ENCODE measurements around the gene MYL6B.

Gene MYL6B

DNA sequence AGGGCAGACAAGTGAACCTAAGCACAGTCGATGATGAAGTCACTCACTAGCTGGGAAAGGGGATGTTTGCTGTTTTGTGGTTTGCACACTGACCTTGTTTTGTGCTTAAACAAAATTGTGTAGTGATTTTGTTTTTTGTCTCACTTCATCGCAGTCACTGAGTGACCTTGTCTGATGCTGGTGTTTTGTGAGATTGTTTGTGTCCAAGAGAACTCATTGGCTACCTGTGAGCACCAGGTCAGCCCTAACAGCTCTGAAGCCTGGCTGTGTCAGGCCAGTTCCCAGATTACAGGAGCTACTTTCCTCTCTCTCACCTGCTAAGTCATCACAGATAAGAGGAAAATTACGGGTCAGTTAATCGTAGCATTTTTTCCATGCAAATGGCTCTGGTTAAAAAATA is 28.3 kb upstream of the MYL6B start:
- DNase-seq: no peak

DNA sequence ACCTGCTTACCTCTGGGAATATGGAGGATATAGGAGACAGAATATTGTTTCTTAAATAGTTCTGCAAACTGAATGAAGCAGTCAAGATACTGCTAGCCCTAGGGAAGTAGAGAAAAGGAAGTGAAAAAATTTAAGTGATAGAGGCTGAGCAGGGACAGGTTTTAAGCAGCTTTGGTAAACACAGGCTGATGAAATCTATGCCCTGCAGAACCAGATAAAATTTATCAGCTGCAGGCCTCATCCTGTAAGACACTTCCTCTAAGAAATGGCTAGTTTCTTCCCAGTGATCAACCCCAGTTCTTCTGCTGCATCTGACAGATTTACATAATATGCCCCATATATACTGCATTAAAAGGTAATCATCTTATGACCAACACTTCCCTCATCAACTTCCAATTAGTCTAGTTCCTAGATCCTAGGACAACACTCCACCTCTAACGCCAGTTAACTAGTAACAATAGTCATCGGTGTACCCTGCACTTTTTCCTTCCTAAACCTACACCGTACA is 25.6 kb upstream of the MYL6B start:
- DNase-seq: no peak

DNA sequence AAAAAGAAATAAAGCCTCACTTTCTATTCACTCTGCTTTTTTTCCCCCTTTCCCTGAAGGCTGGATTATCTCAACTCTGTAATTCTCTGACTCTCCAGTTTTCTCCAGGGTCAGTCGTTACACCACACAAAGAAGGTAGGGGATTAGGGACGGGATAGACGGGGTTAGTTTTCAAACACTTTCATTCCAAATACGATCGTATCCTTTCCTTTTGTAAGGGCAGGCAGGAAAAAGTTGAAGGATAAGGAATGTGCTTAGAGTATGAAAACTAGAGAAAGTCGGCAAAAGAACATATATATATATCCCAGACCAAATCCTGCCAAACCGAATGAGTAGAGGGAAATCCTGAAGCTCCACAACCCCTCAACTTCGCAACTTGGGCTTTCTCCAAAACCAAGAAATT is 24.9 kb upstream of the MYL6B start:
- DNase-seq: no peak

- DNase-seq: peak; percentile 98
These were observed 24.3 kb upstream of the MYL6B start, which contains the start of gene ESYT1 for GRCh38 chr12:56127888-56128669. Gene ESYT1, plus strand, starts transcription at chr12:56128267. Its CDS starts 53 bp downstream, at chr12:56128320.

GRCh38 chr12:56128670-56129205 is 23.6 kb upstream of the MYL6B start:
- DNase-seq: peak; percentile 27

GRCh38 chr12:56129206-56129941 is 23.0 kb upstream of the MYL6B start:
- peak; percentile 66 for DNase-seq

DNA sequence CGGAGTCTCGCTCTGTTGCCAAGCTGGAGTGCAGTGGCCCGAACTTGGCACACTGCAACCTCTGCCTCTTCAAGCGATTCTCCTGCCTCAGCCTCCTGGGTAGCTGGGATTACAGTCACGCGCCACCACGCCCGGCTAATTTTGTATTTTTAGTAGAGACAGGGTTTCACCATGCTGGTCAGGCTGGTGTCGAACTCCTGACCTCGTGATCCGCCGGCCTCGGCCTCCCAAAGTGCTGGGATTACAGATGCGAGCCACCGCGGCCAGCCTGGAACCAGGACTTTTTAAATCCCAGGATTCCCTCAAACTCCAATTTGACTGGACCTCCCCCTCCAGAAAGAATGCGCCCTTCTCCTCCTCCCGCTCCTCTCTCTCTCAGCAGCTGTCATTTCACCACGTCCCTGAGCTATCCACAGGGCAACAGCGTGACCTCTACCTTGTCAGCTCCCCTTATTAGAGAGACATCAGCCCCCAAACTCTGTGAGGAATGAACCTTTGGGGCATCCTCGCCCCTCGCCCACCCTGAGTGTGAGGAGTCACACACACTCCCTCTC is 22.4 kb upstream of the MYL6B start:
- DNase-seq: no peak

- DNase-seq: no peak
These were observed 21.5 kb upstream of the MYL6B start for GRCh38 chr12:56130876-56131275.

DNA sequence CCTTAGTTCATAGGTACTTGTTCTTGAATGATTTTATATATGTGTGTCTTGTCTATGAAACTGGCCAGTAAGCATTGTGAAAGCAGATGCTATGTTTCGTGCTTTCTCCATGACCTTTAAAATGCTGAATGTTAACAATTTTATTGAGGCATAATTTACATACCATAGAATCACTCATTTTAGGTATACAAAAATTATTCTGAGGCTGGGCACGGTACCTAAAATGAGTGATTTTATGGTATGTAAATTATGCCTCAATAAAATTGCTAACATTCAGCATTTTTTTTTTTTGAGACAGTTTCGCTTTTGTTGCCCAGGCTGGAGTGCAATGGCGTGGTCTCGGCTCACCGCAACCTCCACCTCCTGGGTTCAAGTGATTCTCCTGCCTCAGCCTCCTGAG is 17.5 kb upstream of the MYL6B start:
- no peak for DNase-seq

DNA sequence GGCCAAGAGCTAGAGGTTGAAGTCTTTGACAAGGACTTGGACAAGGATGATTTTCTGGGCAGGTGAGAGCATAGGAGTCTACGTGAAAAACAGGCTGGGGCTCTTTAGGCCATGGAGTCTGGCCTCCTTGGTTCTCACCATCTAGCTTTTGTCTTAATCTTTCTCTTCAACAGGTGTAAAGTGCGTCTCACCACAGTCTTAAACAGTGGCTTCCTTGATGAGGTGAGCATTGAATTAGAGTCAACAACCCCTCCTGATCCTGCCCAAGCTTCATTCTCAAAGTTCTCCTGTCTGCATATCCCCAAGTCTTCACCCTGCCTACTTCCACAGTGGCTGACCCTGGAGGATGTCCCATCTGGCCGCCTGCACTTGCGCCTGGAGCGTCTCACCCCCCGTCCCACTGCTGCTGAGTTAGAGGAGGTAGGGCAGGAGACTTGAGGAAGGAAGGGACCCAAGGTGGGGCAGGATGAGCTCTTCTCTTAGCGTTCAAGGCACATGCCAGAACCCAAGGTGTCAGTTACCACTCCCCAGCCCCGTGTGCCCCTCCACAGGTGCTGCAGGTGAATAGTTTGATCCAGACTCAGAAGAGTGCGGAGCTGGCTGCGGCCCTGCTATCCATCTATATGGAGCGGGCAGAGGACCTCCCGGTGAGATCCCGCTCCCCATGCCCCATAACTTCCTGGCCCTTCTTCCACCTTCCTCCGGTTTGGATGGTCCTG is 14.4 kb upstream of the MYL6B start:
- no peak for DNase-seq

- no peak for DNase-seq
These were observed 10.2 kb upstream of the MYL6B start for GRCh38 chr12:56141946-56142784.

- DNase-seq: no peak
These were observed 9.2 kb upstream of the MYL6B start for GRCh38 chr12:56143217-56143616.

DNA sequence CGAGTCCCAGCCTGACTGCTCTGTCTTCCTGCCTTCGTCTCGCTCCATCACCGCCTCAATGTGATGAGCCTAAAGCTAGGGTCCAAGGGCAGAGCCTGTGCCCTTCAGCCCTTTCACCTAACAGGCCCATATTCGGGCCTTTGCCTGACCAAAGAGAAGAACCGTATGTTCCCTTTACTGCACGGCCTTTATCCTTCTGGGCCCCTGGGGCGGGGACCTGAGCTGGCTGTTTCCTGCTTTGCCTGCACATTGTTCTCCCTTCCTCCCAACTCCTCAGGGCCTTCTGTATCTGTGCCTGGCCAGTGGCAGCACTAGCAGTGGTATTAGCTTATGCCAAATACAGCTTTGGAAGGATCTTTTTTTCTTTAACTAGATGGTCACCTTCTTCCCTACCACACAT is 8.5 kb upstream of the MYL6B start:
- DNase-seq: no peak

GRCh38 chr12:56145217-56145616 is 7.2 kb upstream of the MYL6B start:
- DNase-seq: no peak

DNA sequence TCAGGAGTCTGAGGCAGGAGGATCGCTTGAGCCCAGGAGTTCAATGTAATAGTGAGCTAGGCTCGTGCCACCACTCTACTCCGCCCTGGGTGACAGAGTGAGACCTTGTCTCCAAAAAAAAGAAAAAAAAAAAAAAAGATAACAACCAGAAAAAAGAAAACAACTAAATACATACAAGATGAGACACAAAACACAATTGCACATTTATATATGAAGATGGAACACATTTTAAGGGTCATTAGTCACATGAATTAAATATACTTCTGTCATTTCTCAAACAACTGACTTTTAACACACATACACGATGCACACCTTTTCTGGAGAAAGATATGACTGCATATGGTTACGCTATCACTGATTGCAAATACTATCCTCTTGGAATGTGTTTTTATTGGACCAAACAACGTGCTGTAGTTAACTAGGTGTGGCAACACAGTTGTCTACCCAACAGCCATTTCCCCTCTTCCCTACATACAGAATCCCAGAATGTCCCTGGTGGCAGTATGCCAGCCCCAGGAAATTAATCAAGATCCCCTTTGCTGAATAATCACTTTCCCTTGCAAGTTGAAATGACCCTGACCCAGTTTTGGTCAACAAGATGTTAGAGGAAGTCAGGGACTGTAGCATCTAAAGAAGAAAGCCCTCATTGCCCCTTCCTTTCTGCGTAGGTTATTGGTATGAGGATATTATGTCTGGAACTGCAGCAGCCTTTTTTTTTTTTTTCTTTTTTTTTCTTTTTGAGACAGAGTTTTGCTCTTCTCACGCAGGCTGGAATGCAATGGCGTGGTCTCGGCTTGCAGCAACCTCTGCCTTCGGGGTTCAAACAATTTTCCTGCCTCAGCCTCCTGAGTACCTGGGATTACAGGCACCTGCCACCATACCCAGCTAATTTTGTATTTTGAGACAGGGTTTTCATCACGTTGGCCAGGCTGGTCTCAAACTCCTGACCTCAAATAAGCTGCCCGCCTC is 5.6 kb upstream of the MYL6B start:
- no peak for DNase-seq

- peak; percentile 43 for DNase-seq
These were observed 1.8 kb upstream of the MYL6B start for GRCh38 chr12:56150563-56150962.

GRCh38 chr12:56151672-56152131 is 685 bp upstream of the MYL6B start:
- peak; percentile 67 for DNase-seq

GRCh38 chr12:56152756-56153677 is 630 bp downstream of the MYL6B start:
- no peak for DNase-seq

DNA sequence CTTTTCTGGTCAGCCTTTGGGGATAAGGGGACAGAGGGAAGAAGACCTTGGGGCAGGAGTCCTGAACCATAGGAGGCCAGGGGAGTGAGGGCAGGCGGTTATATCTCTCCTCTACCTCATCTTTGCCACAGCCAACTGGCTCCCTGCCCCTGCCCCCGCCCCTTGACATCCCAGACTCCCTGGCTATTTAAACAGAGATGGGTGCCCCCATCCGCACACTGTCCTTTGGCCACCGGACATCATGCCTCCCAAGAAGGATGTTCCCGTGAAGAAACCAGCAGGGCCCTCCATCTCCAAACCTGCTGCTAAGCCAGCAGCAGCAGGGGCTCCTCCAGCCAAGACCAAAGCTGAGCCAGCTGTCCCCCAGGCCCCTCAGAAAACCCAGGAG is 1.3 kb downstream of the MYL6B start:
- no peak for DNase-seq

All from kidney glomerular epithelial cell (primary cell).